ENCODE results near the gene CGNL1.

Gene CGNL1

DNA sequence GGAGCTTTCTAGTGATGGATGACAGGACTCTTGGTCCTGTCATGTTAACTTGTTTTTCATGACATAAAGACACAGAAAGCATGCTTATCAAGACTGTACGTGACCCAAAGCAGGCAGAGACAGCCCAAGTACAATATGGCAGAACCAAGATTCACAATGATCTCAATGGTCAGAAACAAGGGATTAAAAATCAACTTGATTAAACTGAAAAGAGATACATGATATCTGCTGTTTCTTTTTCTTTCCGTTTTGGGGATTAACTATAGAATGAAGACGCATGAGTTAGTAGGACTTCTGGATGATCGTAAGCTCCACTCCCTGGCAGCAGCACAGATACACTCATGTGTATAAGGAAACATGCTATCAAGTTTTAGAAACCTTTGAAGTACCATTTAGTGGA is 117.0 kb downstream of the CGNL1 start:
- TF ChIP-seq CTCF (conservative IDR thresholded peaks at IDR 0.05) = no peak
- no peak overlapping the region for H3K27ac ChIP-seq

DNA sequence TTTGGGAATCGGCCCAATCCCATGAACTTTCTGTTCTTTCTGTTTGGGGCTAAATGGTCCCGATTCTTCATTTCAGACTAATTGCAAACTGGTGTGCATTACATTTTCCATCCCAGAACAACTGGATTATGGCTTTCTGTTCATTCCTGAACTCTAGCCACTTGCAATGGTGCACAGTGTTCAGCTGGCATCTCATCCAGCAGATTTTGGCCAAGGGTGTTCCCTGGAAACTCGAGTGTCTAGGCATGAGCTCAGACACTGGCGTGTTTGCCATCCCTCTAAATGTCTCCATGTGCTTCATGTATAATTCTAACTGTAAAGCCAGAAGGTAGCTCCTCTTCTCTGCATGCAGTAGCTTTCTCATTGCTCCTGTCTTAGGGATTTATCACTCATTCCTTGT is 118.3 kb downstream of the CGNL1 start:
- TF ChIP-seq CTCF (conservative IDR thresholded peaks at IDR 0.05) = no peak
- H3K27ac ChIP-seq = no peak overlapping the region; the same call in 1 of the 2 replicates

- H3K27ac ChIP-seq = peak overlapping the region; percentile 97; the same call in 1 of the 2 replicates
- TF ChIP-seq CTCF (conservative IDR thresholded peaks at IDR 0.05) = no peak
These were observed 118.7 kb downstream of the CGNL1 start for GRCh38 chr15:57495041-57495440.

DNA sequence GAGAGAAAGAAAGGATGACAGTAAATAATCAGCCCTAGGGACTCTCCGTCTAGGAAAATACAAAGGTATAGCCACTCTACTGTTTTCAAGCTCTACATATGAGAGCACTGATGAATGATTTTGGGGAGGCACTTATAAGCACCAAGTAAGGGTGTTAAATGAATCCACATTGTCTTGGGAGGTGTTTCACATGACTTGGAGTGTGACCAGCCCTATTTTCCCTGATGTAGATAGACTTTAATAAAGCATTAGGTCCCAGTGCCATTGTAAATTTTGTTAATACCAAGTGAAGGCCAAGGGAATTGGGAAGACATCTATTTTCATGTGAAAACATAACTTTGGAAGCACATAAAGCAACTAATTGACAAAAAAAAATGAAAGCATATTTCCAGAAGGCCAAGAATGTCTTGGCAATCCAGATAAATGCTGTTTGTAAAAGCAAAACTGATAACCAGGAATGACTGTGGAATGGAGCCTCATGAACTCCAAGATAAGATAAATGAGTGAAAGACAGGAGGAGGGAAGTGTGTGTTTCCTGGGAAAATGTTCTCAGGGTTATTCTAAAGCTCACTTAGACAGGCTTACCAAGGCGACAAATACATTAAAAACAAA is 119.4 kb downstream of the CGNL1 start:
- TF ChIP-seq CTCF (conservative IDR thresholded peaks at IDR 0.05) = no peak

GRCh38 chr15:57496594-57496945 is 120.3 kb downstream of the CGNL1 start:
- peak overlapping the region; percentile 97 for H3K27ac ChIP-seq
- no peak for TF ChIP-seq CTCF (conservative IDR thresholded peaks at IDR 0.05)

More for the DNA sequence above, 119.4 kb downstream of the CGNL1 start:
- peak overlapping the region; percentile 97 for H3K27ac ChIP-seq

DNA sequence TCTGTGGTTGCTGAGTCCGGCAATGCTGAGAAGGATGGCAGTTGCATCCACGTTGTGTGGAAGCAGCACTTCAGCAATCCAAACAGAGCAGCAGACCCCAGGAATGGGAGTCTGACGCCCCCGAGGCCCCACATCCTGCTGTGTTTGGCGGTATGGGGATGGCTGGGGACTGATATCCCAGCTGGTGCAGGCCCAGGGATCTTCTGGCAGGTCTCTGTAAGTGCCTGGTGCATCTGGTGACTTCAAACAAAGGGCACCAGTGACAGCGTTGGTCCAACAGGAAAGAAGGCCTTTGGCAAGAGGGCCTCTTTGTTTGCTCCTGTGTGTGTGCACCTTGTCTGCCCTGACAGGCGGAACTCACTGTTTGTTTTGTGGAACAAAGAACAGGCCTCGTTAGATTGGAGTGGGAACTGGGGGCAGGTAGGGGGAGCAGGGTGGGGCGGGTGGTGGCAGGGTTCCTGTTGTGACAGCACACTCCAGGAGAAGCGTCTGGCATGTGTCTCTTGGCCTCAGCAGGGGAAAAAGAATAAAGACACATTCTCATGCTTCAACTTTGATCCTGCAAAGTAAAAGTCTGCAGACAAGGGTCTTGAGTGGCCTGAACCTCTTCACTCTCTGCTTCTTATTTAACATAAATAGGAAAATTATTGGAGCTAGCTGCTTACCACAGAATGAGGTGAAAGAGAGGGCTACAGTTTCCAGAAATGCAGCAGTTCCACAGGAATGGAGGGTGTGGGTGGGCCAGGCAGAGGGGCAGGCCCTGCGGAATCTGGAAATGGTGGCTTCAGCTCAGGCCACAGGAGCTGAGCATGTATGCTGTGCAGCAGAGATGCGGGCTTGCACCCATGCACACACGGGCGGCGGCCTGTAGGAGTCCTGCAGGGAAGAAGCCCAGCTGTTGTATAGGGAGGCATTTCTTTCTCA is 120.9 kb downstream of the CGNL1 start:
- no peak for TF ChIP-seq CTCF (conservative IDR thresholded peaks at IDR 0.05)
- H3K27ac ChIP-seq = peak overlapping the region; percentile 97

GRCh38 chr15:57500256-57500655 is 124.0 kb downstream of the CGNL1 start:
- TF ChIP-seq CTCF (conservative IDR thresholded peaks at IDR 0.05) = no peak
- H3K27ac ChIP-seq = no peak overlapping the region
